Measurements from ENCODE around the gene KCNQ2. TPM values are rescaled to one million over a fixed set of nuclear protein-coding genes. Genes with fewer than 3 reads are reported as not detected.

The KCNQ2 gene
- total RNA-seq, 1 experiment from 2014 or later = 0.38 TPM

GRCh38 chr20:63451821-63452220 is 20.6 kb downstream of the KCNQ2 start:
- Mint-ChIP-seq H3K36me3 (ENCODE audit: insufficient read depth, unreplicated experiment) (peaks cover 5% of the 10 kb centered on the region), H3K4me1 (ENCODE audit: low read depth, unreplicated experiment) (no peaks in the 10 kb centered on the region), H3K27me3 (ENCODE audit: unreplicated experiment) (peaks cover 100% of the 10 kb centered on the region), H3K4me3 (ENCODE audit: low read depth, unreplicated experiment) (no peak overlapping the region), H3K9me3 (ENCODE audit: low read depth, unreplicated experiment) (no peaks in the 10 kb centered on the region), H3K27ac (ENCODE audit: unreplicated experiment) (no peak overlapping the region)
- CTCF ChIA-PET = no interaction called here
- TF ChIP-seq, protein P1, sequence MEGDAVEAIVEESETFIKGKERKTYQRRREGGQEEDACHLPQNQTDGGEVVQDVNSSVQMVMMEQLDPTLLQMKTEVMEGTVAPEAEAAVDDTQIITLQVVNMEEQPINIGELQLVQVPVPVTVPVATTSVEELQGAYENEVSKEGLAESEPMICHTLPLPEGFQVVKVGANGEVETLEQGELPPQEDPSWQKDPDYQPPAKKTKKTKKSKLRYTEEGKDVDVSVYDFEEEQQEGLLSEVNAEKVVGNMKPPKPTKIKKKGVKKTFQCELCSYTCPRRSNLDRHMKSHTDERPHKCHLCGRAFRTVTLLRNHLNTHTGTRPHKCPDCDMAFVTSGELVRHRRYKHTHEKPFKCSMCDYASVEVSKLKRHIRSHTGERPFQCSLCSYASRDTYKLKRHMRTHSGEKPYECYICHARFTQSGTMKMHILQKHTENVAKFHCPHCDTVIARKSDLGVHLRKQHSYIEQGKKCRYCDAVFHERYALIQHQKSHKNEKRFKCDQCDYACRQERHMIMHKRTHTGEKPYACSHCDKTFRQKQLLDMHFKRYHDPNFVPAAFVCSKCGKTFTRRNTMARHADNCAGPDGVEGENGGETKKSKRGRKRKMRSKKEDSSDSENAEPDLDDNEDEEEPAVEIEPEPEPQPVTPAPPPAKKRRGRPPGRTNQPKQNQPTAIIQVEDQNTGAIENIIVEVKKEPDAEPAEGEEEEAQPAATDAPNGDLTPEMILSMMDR (IDR thresholded peaks at IDR 0.05; ENCODE audit: unreplicated experiment) = no peak
- intact Hi-C loops (cut with micrococcal nuclease; ENCODE audit: unreplicated experiment) = no loop called here
- BruUV-seq (replicated peaks) = no TSS peak
- DNase-seq = no peak

GRCh38 chr20:63449796-63450730 is 22.4 kb downstream of the KCNQ2 start:
- Mint-ChIP-seq H3K4me3 (ENCODE audit: low read depth, unreplicated experiment) (no peak overlapping the region), H3K4me1 (ENCODE audit: low read depth, unreplicated experiment) (no peaks in the 10 kb centered on the region), H3K9me3 (ENCODE audit: low read depth, unreplicated experiment) (no peaks in the 10 kb centered on the region), H3K27ac (ENCODE audit: unreplicated experiment) (no peak overlapping the region), H3K27me3 (ENCODE audit: unreplicated experiment) (peaks cover 91% of the 10 kb centered on the region), H3K36me3 (ENCODE audit: insufficient read depth, unreplicated experiment) (peaks cover 3% of the 10 kb centered on the region)
- TF ChIP-seq, protein P1 (IDR thresholded peaks at IDR 0.05; ENCODE audit: unreplicated experiment) = no peak
- CTCF ChIA-PET = no interaction called here
- no peak for DNase-seq
- intact Hi-C loops (cut with micrococcal nuclease; ENCODE audit: unreplicated experiment) = no loop called here
- no TSS peak for BruUV-seq (replicated peaks)

GRCh38 chr20:63449025-63449424 is 23.4 kb downstream of the KCNQ2 start:
- TF ChIP-seq, protein P1 (IDR thresholded peaks at IDR 0.05; ENCODE audit: unreplicated experiment) = no peak
- no TSS peak for BruUV-seq (replicated peaks)
- Mint-ChIP-seq H3K4me1 (ENCODE audit: low read depth, unreplicated experiment) (no peaks in the 10 kb centered on the region), H3K27ac (ENCODE audit: unreplicated experiment) (no peak overlapping the region), H3K4me3 (ENCODE audit: low read depth, unreplicated experiment) (no peak overlapping the region), H3K9me3 (ENCODE audit: low read depth, unreplicated experiment) (no peaks in the 10 kb centered on the region), H3K27me3 (ENCODE audit: unreplicated experiment) (peaks cover 80% of the 10 kb centered on the region), H3K36me3 (ENCODE audit: insufficient read depth, unreplicated experiment) (peaks cover 5% of the 10 kb centered on the region)
- DNase-seq = no peak
- CTCF ChIA-PET = no interaction called here
- intact Hi-C loops (cut with micrococcal nuclease; ENCODE audit: unreplicated experiment) = no loop called here

DNA sequence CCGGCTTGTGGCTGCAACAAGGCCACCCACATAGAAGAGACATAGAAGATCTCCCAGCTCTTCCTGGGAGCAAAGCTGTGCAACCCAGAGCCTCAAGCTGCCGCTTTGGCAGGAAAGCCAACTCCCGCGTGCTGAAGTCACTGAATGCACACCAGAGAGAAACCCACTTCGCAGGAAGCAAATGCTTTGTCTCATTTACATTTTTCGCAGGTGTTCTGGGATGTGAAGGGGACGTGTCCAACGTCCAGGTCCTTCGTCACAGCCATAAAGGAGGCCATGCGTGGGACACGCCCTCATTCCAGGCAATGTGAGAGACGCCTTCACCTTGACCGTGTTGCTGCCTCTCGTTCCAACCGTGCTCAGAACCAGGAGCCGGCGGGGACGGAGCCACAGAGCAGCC is 24.4 kb downstream of the KCNQ2 start:
- H3K27ac Mint-ChIP-seq (ENCODE audit: unreplicated experiment) = no peak overlapping the region
- BruUV-seq (replicated peaks) = no TSS peak
- H3K36me3 Mint-ChIP-seq (ENCODE audit: insufficient read depth, unreplicated experiment) = peaks cover 5% of the 10 kb centered on the region
- H3K27me3 Mint-ChIP-seq (ENCODE audit: unreplicated experiment) = peaks cover 73% of the 10 kb centered on the region
- no peak for DNase-seq
- intact Hi-C loops (cut with micrococcal nuclease; ENCODE audit: unreplicated experiment) = no loop called here
- TF ChIP-seq, protein P1 (IDR thresholded peaks at IDR 0.05; ENCODE audit: unreplicated experiment) = no peak
- peaks cover 3% of the 10 kb centered on the region for H3K9me3 Mint-ChIP-seq (ENCODE audit: low read depth, unreplicated experiment)
- no peaks in the 10 kb centered on the region for H3K4me1 Mint-ChIP-seq (ENCODE audit: low read depth, unreplicated experiment)
- H3K4me3 Mint-ChIP-seq (ENCODE audit: low read depth, unreplicated experiment) = no peak overlapping the region
- CTCF ChIA-PET = interaction anchor here (0.6 kb wide), 1 partner anchor 10 kb away, joined by 5 read pairs; no protein-coding TSS in a partner anchor
